COLO668 (cell line): ENCODE results near the gene TRPC4AP.
A peak's percentile ranks its signal among the peaks of the same experiment; 100 is the strongest.

ENCODE experiments used
- DNase-seq: peaks from one replicate; lab custom pipeline; 2025; ENCODE audit not compliant: unreplicated experiment; lab: John Stamatoyannopoulos, UW

TRPC4AP gene

GRCh38 chr20:34971561-34972235 is 120.9 kb downstream of the TRPC4AP start:
- no peak for DNase-seq

- no peak for DNase-seq
Measured at GRCh38 chr20:34970846-34971560, 121.6 kb downstream of the TRPC4AP start.

- no peak for DNase-seq
Measured at GRCh38 chr20:34970193-34970840, 122.3 kb downstream of the TRPC4AP start.

GRCh38 chr20:34968042-34968775 is 124.4 kb downstream of the TRPC4AP start:
- DNase-seq, result no peak

- no peak for DNase-seq
Measured at GRCh38 chr20:34967421-34967820, 125.2 kb downstream of the TRPC4AP start.

- no peak for DNase-seq
Measured at GRCh38 chr20:34965051-34965450, 127.6 kb downstream of the TRPC4AP start.

- DNase-seq, result no peak
Measured at GRCh38 chr20:34964486-34964885, 128.1 kb downstream of the TRPC4AP start.

GRCh38 chr20:34956751-34957472 is 135.7 kb downstream of the TRPC4AP start:
- DNase-seq, result no peak

GRCh38 chr20:34956041-34956458 is 136.6 kb downstream of the TRPC4AP start:
- no peak for DNase-seq

GRCh38 chr20:34955231-34956040 is 137.2 kb downstream of the TRPC4AP start, which contains the start of the genes GSS and MYH7B:
Gene GSS, minus strand, starts transcription at chr20:34955806. Its CDS starts 3,954 bp downstream, at chr20:34951852.
Gene MYH7B, plus strand, starts transcription at chr20:34955868. Its CDS starts 22,138 bp downstream, at chr20:34978006.
- peak; percentile 98 for DNase-seq

GRCh38 chr20:34954904-34955230 is 137.7 kb downstream of the TRPC4AP start:
- peak; percentile 66 for DNase-seq

GRCh38 chr20:34953960-34954359 is 138.6 kb downstream of the TRPC4AP start:
- no peak for DNase-seq

- no peak for DNase-seq
Measured at GRCh38 chr20:34952671-34953070, 139.9 kb downstream of the TRPC4AP start.
